B cell (primary cell): Measurements from ENCODE around the gene POLR3B.

Source experiments
- EZH2 ChIP-seq: IDR thresholded peaks from 2 replicates; pipeline ENCODE4 v1.6.1; 2012; ENCODE audit warnings: borderline replicate concordance, low read depth, mild to moderate bottlenecking, moderate library complexity, low read length; ENCODE audit not compliant: insufficient read depth, poor library complexity, severe bottlenecking
- TF ChIP-seq, protein P1 (sequence below): fragments of 200-600 bp; IDR thresholded peaks from one replicate; pipeline ENCODE4 v1.8.0; 2022; ENCODE audit warnings: antibody characterized with exemption, mild to moderate bottlenecking

DNA sequence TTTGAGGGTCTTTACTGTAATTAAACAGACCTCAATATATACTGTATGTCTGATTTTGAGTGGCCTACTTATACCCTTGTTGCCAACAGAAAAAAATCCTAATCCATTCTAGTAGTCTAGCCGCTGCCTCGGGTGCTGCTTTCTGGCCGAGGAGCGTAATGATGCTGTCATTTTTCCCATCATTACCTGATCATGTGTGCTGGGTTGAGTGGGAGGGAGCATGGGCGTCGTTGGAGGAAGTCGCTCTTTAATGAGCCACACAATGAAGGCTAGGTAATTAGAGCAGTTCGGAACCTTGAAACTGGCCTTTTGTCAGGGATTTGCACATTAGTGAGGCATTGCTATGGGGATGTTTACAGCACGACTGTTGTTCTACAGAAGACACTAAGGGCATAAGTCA is 149.1 kb downstream of the POLR3B start:
- TF ChIP-seq, protein P1, sequence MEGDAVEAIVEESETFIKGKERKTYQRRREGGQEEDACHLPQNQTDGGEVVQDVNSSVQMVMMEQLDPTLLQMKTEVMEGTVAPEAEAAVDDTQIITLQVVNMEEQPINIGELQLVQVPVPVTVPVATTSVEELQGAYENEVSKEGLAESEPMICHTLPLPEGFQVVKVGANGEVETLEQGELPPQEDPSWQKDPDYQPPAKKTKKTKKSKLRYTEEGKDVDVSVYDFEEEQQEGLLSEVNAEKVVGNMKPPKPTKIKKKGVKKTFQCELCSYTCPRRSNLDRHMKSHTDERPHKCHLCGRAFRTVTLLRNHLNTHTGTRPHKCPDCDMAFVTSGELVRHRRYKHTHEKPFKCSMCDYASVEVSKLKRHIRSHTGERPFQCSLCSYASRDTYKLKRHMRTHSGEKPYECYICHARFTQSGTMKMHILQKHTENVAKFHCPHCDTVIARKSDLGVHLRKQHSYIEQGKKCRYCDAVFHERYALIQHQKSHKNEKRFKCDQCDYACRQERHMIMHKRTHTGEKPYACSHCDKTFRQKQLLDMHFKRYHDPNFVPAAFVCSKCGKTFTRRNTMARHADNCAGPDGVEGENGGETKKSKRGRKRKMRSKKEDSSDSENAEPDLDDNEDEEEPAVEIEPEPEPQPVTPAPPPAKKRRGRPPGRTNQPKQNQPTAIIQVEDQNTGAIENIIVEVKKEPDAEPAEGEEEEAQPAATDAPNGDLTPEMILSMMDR, result no peak
- no peak for TF ChIP-seq EZH2
